AG04450 (cell line): Measurements from ENCODE around the gene FGR. TPM values are rescaled to one million over a fixed set of nuclear protein-coding genes. Genes with fewer than 3 reads are reported as not detected.
"Not testable (repeated sequence)": the region's sequence is repeated elsewhere in the genome, so short reads cannot be mapped to it uniquely, and the experiment has no call there.

Experiments used
- CTCF ChIA-PET: fragments of 300-600, 350-600 bp; formaldehyde crosslinking; extraction: SDS; loops from one replicate; lab custom pipeline; 2022; ENCODE audit warnings: antibody characterized with exemption, inconsistent platforms; lab: Charles Lee
- POLR2A ChIA-PET: fragments of 350-600 bp; formaldehyde crosslinking; extraction: SDS; loops from one replicate; lab custom pipeline; 2021; ENCODE audit warnings: antibody characterized with exemption, inconsistent platforms; lab: Yijun Ruan, JAX
- DNase-seq: peaks from one replicate; pipeline ENCODE4 v3.0.0-alpha.2; 2011; ENCODE audit warnings: low read depth, low spot score
- H3K27ac ChIP-seq: one replicate; pipeline ENCODE4 v1.5.1; 2012; ENCODE audit warnings: low read depth, low read length, control low read depth
- H3K27me3 ChIP-seq: one replicate; pipeline ENCODE4 v1.6.0; 2012; ENCODE audit warnings: low read length; ENCODE audit not compliant: control insufficient read depth, insufficient read depth
- H3K4me3 ChIP-seq: 2 replicates; pipeline ENCODE4 v1.5.1; 2011; ENCODE audit warnings: mild to moderate bottlenecking, low read depth, low read length, control low read depth
- H3K9me3 ChIP-seq: 2 replicates; pipeline ENCODE4 v1.5.1; 2012; ENCODE audit warnings: low read length; ENCODE audit not compliant: control insufficient read depth, insufficient read depth
- CTCF ChIP-seq: IDR thresholded peaks from 2 replicates; pipeline ENCODE4 v1.5.1; 2011; ENCODE audit warnings: low read depth, low read length, control low read depth, inconsistent platforms
- polyA plus RNA-seq: library from polyadenylated mRNA; depleted of rRNA; stranded (reverse); fragments of >200 nt; gene quantifications from 2 replicates; pipeline ENCODE4 v1.2.3, GENCODE V29; 2011

FGR gene
- polyA plus RNA-seq, 1 experiment, result not detected

- H3K4me3 ChIP-seq, result no peak overlapping the region
- H3K27ac ChIP-seq, result no peak overlapping the region
- ChIA-PET POLR2A (interaction anchor here (0.5 to 0.7 kb wide), 2 partner anchors 19 to 151 kb away, joined by 6 to 7 read pairs; partner anchors contain the start of gene AHDC1), CTCF (interaction anchor here (1.0 kb wide), 1 partner anchor 16 kb away, joined by 4 read pairs; no protein-coding TSS in a partner anchor)
- H3K9me3 ChIP-seq, result no peaks in the 10 kb centered on the region
- H3K27me3 ChIP-seq, result peaks cover 17% of the 10 kb centered on the region
- TF ChIP-seq CTCF, result no peak
- DNase-seq, result no peak
Observed at GRCh38 chr1:27622828-27623227, 12.2 kb downstream of the FGR start.

- no peak for TF ChIP-seq CTCF
- no peak overlapping the region for H3K27ac ChIP-seq
- H3K27me3 ChIP-seq, result peaks cover 19% of the 10 kb centered on the region
- POLR2A ChIA-PET, result interaction anchor here (0.7 kb wide), 2 partner anchors 9 to 105 kb away, joined by 3 to 10 read pairs; no protein-coding TSS in a partner anchor
- H3K4me3 ChIP-seq, result no peak overlapping the region
- CTCF ChIA-PET, result interaction anchor here (0.6 to 2.8 kb wide), 9 partner anchors 13 to 578 kb away, joined by 3 to 8 read pairs (median 6); no protein-coding TSS in a partner anchor
- H3K9me3 ChIP-seq, result no peaks in the 10 kb centered on the region
- no peak for DNase-seq
Observed at GRCh38 chr1:27621051-27621920, 13.7 kb downstream of the FGR start.

- H3K27ac ChIP-seq, DNase-seq, POLR2A ChIA-PET, H3K4me3 ChIP-seq, H3K9me3 ChIP-seq: not testable (repeated sequence)
- CTCF ChIA-PET, result interaction anchor here (1.2 to 2.8 kb wide), 3 partner anchors 11 to 63 kb away, joined by 3 to 8 read pairs (median 7); no protein-coding TSS in a partner anchor
- peaks cover 17% of the 10 kb centered on the region for H3K27me3 ChIP-seq
Observed at GRCh38 chr1:27619782-27620438, 15.1 kb downstream of the FGR start.

DNA sequence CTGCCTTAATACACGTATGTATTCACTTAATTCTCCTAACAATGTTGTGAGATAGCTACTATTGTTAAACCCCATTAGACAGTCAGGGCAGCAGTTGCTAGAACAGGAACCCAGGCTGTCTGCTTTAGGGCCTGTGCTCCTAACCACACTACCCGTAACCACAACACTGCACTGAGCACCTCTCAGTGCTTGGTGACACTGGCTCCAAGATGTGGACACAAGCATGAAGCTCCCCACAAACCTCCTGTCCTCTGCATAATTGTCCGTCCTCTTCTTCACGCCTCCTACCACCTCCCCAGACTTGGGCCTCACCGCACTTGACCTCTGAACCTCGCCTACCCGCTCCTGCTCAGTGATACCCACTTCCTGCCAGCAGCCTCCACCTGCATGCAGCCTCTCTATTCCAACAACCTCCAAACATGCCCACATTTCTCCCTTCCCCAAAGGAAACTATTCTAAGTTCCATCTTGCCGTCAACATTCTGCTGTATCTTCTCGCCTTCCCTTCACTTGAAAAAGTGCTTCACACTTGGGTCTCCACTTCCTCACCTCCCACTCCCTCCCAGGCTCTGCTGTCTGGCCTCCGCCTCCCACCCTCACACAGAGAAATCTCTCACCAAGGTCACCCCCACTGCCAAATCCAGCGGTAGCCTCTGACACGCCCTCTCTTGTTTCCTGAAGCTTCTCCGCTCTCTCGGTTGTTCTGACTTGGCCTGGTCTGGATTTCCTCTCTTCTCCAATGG, 16.5 kb downstream of the FGR start:
- Histone ChIP-seq H3K27ac (no peak overlapping the region), H3K4me3 (no peak overlapping the region), H3K9me3 (peaks cover 2% of the 10 kb centered on the region; the same call in 1 of the 2 replicates), H3K27me3 (peaks cover 17% of the 10 kb centered on the region)
- no peak for TF ChIP-seq CTCF
- POLR2A ChIA-PET, result no interaction called here
- DNase-seq, result no peak
- CTCF ChIA-PET, result interaction anchor here (0.8 to 2.8 kb wide), 3 partner anchors 31 to 62 kb away, joined by 3 to 8 read pairs (median 5); no protein-coding TSS in a partner anchor

DNA sequence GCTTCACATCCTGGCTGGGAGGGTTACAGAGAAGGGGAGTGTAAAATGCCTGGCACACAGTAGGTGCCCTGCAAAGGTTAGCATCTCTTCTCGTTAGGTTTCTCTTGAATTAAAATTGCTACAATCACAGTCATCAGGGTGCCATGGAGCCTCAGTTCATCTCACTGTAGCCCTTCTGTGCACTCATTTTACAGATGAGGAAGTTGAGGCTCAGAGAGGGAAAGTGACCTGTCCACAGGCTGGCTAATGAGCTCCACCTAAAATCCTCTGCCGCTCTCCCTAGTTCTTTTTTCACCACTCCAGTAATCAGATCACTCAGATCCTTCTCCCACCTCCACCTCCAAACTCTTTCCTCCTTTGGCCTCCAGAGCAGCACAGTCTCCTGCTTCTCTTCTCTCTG, 17.6 kb downstream of the FGR start:
- POLR2A ChIA-PET, result no interaction called here
- Histone ChIP-seq H3K4me3 (no peak overlapping the region), H3K27me3 (peaks cover 17% of the 10 kb centered on the region), H3K27ac (no peak overlapping the region), H3K9me3 (peaks cover 2% of the 10 kb centered on the region; the same call in 1 of the 2 replicates)
- TF ChIP-seq CTCF, result no peak
- no peak for DNase-seq
- CTCF ChIA-PET, result interaction anchor here (1.2 kb wide), 1 partner anchor 52 kb away, joined by 3 read pairs; no protein-coding TSS in a partner anchor
